Upper lobe of left lung (tissue), 4 donors: ENCODE measurements around the gene GARIN3.

ENCODE experiments used
- CTCF ChIP-seq, 6 experiments: fragments of 450-650 bp in 4 of 6; fragments of 200-600 bp in 2 of 6; sonication (generic) in 2 of 6; IDR thresholded peaks; one replicate each; pipeline ENCODE4 v1.5.1; 2016 to 2019; ENCODE audit warnings: antibody characterized with exemption in 6 of 6
- POLR2A ChIP-seq, 4 donors: fragments of 450-650 bp; IDR thresholded peaks; one replicate each; pipeline ENCODE4 v1.5.1; 2016 to 2017; ENCODE audit warnings: antibody characterized with exemption in 4 of 4, mild to moderate bottlenecking in 2 of 4

GRCh38 chr5:157203417-157203816, 37.4 kb upstream of the GARIN3 start:
- TF ChIP-seq CTCF (IDR thresholded peaks at IDR 0.05) (no peak), POLR2A (IDR thresholded peaks at IDR 0.05) (no peak)
